Spinal cord (tissue), 10 donors: ENCODE measurements around the gene SF3B1. TPM values are rescaled to one million over a fixed set of nuclear protein-coding genes. Genes with fewer than 3 reads are reported as not detected.
"Not testable (repeated sequence)": the region's sequence is repeated elsewhere in the genome, so short reads cannot be mapped to it uniquely, and the experiment has no call there.

Source experiments
- DNase-seq, 6 donors: peaks; one replicate each; pipeline versions ENCODE4 v3.0.0 to v3.0.0-alpha.2; 2013 to 2015; ENCODE audit warnings: low spot score in 6 of 6, low read depth in 4 of 6
- H3K27ac ChIP-seq: one replicate; pipeline ENCODE4 v1.5.1; 2013; ENCODE audit warnings: low read depth, low read length, control low read depth
- H3K27me3 ChIP-seq: one replicate; pipeline ENCODE4 v1.6.1; 2013; ENCODE audit warnings: low read length; ENCODE audit not compliant: control insufficient read depth, insufficient read depth
- H3K36me3 ChIP-seq: one replicate; pipeline ENCODE4 v1.6.1; 2013; ENCODE audit warnings: low read length; ENCODE audit not compliant: control insufficient read depth, insufficient read depth
- H3K4me1 ChIP-seq: one replicate; pipeline ENCODE4 v1.6.1; 2013; ENCODE audit warnings: low read length; ENCODE audit not compliant: control insufficient read depth, insufficient read depth
- H3K4me3 ChIP-seq: one replicate; pipeline ENCODE4 v1.5.1; 2013; ENCODE audit warnings: low read depth, low read length, control low read depth
- H3K9me3 ChIP-seq: one replicate; pipeline ENCODE4 v1.6.1; 2013; ENCODE audit warnings: low read length; ENCODE audit not compliant: control insufficient read depth, insufficient read depth
- WGBS: methylation state at CpG from one replicate; pipeline ENCODE4 v1.1.5; 2013; ENCODE audit warnings: missing lambda C conversion rate; ENCODE audit not compliant: insufficient coverage; 5-methylcytosine and 5-hydroxymethylcytosine counted together
- polyA plus RNA-seq, 2 donors: library from polyadenylated mRNA; unstranded; fragments of 120-200 nt; gene quantifications; one replicate each; pipeline ENCODE4 v1.2.1, GENCODE V29; 2013; ENCODE audit not compliant: insufficient read length in 2 of 2
- total RNA-seq, 2 donors: library from RNA; depleted of rRNA in 1 of 2; stranded (reverse); fragments of 120-200 nt in 1 of 2; fragments of >200 nt in 1 of 2; gene quantifications; one replicate each; pipeline versions ENCODE4 v1.2.3 to v1.2.4, GENCODE V29; 2013 to 2014
- donor health status: healthy.

SF3B1 gene
- total and polyA plus RNA-seq, 4 donors = 322 to 381 (median 338) TPM

- Histone ChIP-seq H3K27me3 (no peaks in the 10 kb centered on the region), H3K9me3 (no peaks in the 10 kb centered on the region), H3K4me1 (peaks cover 8% of the 10 kb centered on the region), H3K36me3 (no peaks in the 10 kb centered on the region), H3K4me3 (peak overlapping the region; percentile 92), H3K27ac (peak overlapping the region; percentile 98)
- whole genome bisulfite sequencing = 50% methylated on average over 1 of the region's 16 CpGs
- no peak for DNase-seq
Observed at GRCh38 chr2:197435598-197436420, 981 bp upstream of the SF3B1 start.

DNA sequence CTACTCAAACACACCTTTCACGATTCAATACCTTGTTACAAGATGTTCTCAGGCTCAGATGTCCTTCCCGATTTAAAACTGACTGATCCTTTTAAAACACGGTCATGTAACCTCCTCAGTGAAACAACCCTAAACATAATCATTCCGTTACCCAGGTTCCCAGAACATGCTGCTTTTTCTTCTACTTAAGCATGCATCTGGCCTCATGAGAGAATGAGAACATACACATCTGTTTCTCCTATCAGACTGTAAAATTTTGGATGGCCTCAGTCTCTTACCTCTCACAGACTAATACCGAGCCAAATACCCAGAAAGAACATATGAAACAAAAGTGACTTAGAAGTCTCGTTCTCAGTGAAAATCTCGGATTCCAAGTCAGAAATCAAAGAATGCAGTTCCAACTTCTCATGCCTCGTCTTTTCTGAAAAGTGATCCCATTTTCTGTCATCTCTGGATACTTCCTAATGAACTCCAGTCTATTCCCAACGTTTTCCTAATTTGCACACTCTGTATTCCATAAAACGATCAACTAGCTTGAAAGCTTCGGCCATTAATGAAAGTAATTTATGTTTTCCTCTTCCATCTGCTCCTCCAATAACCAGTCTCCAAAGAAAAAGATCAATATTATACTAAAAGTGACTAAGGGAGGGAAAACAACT, 919 bp downstream of the SF3B1 start:
- Histone ChIP-seq H3K36me3 (peaks cover 4% of the 10 kb centered on the region), H3K4me3 (peak overlapping the region; percentile 92), H3K27ac (peak overlapping the region; percentile 98), H3K4me1 (peaks cover 8% of the 10 kb centered on the region), H3K9me3 (no peaks in the 10 kb centered on the region), H3K27me3 (no peaks in the 10 kb centered on the region)
- peak in 2 of 6 donors; percentile 8 to 19 for DNase-seq
- WGBS = 4% methylated on average over 8 of the region's 11 CpGs

GRCh38 chr2:197432527-197432926, 2.3 kb downstream of the SF3B1 start:
- no CpG with 5 or more reads among the region's 6 CpGs for WGBS
- not testable (repeated sequence) for H3K36me3 ChIP-seq, H3K27ac ChIP-seq, H3K4me3 ChIP-seq, DNase-seq, H3K27me3 ChIP-seq, H3K9me3 ChIP-seq
- peaks cover 14% of the 10 kb centered on the region for H3K4me1 ChIP-seq

DNA sequence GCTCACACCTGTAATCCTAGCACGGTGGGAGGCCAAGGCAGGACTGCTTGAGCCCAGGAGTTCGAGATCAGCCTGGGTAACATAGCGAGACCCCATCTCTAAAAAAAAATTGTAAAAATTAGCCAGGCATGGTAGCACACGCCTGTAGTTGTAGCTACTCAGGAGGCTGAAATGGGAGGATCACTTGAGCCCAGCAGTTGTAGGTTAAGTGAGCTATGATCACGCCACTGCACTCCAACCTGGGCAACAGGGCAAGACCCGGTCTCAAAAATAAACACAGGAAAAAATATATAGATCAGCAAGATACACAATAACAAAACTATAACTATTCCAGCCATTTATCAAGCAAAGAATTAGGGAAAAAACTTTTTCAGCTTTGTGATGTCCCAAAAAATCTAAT, 3.0 kb downstream of the SF3B1 start:
- H3K36me3 ChIP-seq = peaks cover 8% of the 10 kb centered on the region
- H3K9me3 ChIP-seq = no peaks in the 10 kb centered on the region
- WGBS = 90% methylated on average over 3 of the region's 6 CpGs
- H3K4me3 ChIP-seq = no peak overlapping the region
- no peak overlapping the region for H3K27ac ChIP-seq
- DNase-seq = no peak
- H3K4me1 ChIP-seq = peaks cover 15% of the 10 kb centered on the region
- no peaks in the 10 kb centered on the region for H3K27me3 ChIP-seq

DNA sequence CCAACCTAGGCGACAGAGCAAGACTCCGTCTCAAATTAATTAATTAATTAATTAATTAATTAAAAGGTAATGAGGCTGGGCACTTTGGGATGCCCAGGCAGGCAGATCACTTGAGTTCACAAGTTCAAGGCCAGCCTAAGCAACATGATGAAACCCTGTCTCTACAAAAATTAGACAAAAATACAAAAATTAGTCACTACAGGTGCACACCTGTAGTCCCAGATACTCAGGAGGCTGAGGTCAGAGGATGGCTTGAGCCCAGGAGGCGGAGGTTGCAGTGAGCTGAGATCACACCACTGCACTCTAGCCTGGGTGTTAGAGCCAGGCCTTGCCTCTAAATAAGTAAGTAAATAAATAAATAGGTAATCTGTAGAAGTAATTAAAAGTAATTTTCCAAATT, 6.8 kb downstream of the SF3B1 start:
- no CpG with 5 or more reads among the region's 3 CpGs for WGBS
- no peak for DNase-seq
- Histone ChIP-seq H3K4me3 (no peak overlapping the region), H3K27ac (no peak overlapping the region), H3K36me3 (peaks cover 14% of the 10 kb centered on the region), H3K4me1 (peaks cover 15% of the 10 kb centered on the region), H3K27me3 (no peaks in the 10 kb centered on the region), H3K9me3 (no peaks in the 10 kb centered on the region)

GRCh38 chr2:197426723-197427603, 7.9 kb downstream of the SF3B1 start:
- Histone ChIP-seq H3K27me3 (no peaks in the 10 kb centered on the region), H3K36me3 (peaks cover 19% of the 10 kb centered on the region), H3K27ac (no peak overlapping the region), H3K4me1 (peaks cover 15% of the 10 kb centered on the region), H3K9me3 (no peaks in the 10 kb centered on the region), H3K4me3 (no peak overlapping the region)
- DNase-seq = peak in 1 of 6 donors; percentile 52
- WGBS = no CpG with 5 or more reads among the region's 2 CpGs

DNA sequence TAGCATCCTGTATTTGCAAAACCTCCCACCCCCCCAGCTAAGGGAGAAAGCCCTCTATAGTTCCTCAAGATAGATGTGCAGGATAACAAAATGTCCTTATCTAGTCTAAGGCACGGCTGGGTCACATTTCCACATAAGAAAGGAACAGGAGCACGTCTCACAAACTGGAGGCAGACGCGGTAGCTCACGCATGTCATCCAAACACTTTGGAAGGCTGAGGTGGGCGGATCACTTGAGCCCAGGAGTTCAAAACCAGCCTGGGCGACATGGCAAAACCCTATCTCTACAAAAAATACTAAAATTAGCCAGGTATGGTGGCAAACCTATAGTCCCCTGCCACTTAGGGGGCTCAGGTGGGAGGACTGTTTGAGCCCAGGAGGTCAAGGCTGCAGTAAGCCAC, 9.3 kb downstream of the SF3B1 start:
- Histone ChIP-seq H3K27me3 (no peaks in the 10 kb centered on the region), H3K36me3 (peaks cover 22% of the 10 kb centered on the region), H3K4me1 (peaks cover 11% of the 10 kb centered on the region), H3K4me3 (no peak overlapping the region), H3K27ac (no peak overlapping the region), H3K9me3 (no peaks in the 10 kb centered on the region)
- DNase-seq = no peak
- WGBS = 65% methylated on average over 5 of the region's 7 CpGs

GRCh38 chr2:197423307-197423706, 11.5 kb downstream of the SF3B1 start:
- DNase-seq = no peak
- H3K36me3 ChIP-seq = peaks cover 17% of the 10 kb centered on the region
- no peaks in the 10 kb centered on the region for H3K27me3 ChIP-seq
- H3K4me1 ChIP-seq = peaks cover 11% of the 10 kb centered on the region
- no peak overlapping the region for H3K4me3 ChIP-seq
- no CpG with 5 or more reads among the region's 2 CpGs for WGBS
- no peaks in the 10 kb centered on the region for H3K9me3 ChIP-seq
- no peak overlapping the region for H3K27ac ChIP-seq

GRCh38 chr2:197419438-197419837, 15.4 kb downstream of the SF3B1 start:
- H3K9me3 ChIP-seq = no peaks in the 10 kb centered on the region
- no peaks in the 10 kb centered on the region for H3K27me3 ChIP-seq
- H3K4me3 ChIP-seq = no peak overlapping the region
- DNase-seq = no peak
- H3K27ac ChIP-seq = no peak overlapping the region
- H3K36me3 ChIP-seq = peaks cover 48% of the 10 kb centered on the region
- H3K4me1 ChIP-seq = no peaks in the 10 kb centered on the region
